Keratinocyte (primary cell): Measurements from ENCODE around the gene DLG5. TPM values are rescaled to one million over a fixed set of nuclear protein-coding genes. Genes with fewer than 3 reads are reported as not detected.

Source experiments
- DNase-seq: peaks from one replicate; pipeline ENCODE4 v3.0.0-alpha.2; 2011; ENCODE audit warnings: low read depth, missing footprints, low spot score
- FAIRE-seq: peaks from 2 replicates; lab custom pipeline; 2011; peaks lifted over from hg19 to GRCh38; lab: Jason Lieb, UNC
- H2AFZ ChIP-seq: 2 replicates; pipeline ENCODE4 v1.6.0; 2012; ENCODE audit warnings: low read length, control low read depth, inconsistent platforms; ENCODE audit not compliant: control insufficient read depth
- H3K27ac ChIP-seq: 2 replicates; pipeline ENCODE4 v1.5.1; 2011; ENCODE audit warnings: low read length; ENCODE audit not compliant: control insufficient read depth, insufficient read depth
- H3K27me3 ChIP-seq: 3 replicates; pipeline ENCODE4 v1.6.0; 2011; ENCODE audit warnings: low read length; ENCODE audit not compliant: control insufficient read depth, insufficient read depth; ENCODE audit errors: extremely low read depth
- H3K36me3 ChIP-seq, 2 experiments: 2 replicates in 1 of 2; 3 replicates in 1 of 2; pipeline ENCODE4 v1.5.1; 2011; ENCODE audit warnings: low read length in 2 of 2, mild to moderate bottlenecking in 1 of 2; ENCODE audit not compliant: control insufficient read depth in 2 of 2, insufficient read depth in 2 of 2; ENCODE audit errors: extremely low read depth in 1 of 2
- H3K4me1 ChIP-seq: 3 replicates; pipeline ENCODE4 v1.5.1; 2011; ENCODE audit warnings: low read length; ENCODE audit not compliant: control insufficient read depth, insufficient read depth; ENCODE audit errors: extremely low read depth
- H3K4me2 ChIP-seq: 3 replicates; pipeline ENCODE4 v1.6.0; 2011; ENCODE audit warnings: low read depth, low read length; ENCODE audit not compliant: control insufficient read depth, insufficient read depth; ENCODE audit errors: extremely low read depth
- H3K4me3 ChIP-seq, 3 experiments: fragments of 200-600 bp in 1 of 3; sonication (generic) in 1 of 3; 2 replicates in 2 of 3; 3 replicates in 1 of 3; pipeline ENCODE4 v1.5.1; 2011 to 2016; ENCODE audit warnings: low read length in 3 of 3, mild to moderate bottlenecking in 3 of 3, control low read depth in 2 of 3, inconsistent platforms in 1 of 3, low read depth in 1 of 3, mixed read lengths in 1 of 3, mixed run types in 1 of 3, moderate library complexity in 1 of 3; ENCODE audit not compliant: control insufficient read depth in 2 of 3, insufficient read depth in 2 of 3; ENCODE audit errors: extremely low read depth in 1 of 3
- H3K79me2 ChIP-seq: 2 replicates; pipeline ENCODE4 v1.6.0; 2012; ENCODE audit warnings: low read length; ENCODE audit not compliant: control insufficient read depth, insufficient read depth
- H3K9ac ChIP-seq: 3 replicates; pipeline ENCODE4 v1.6.0; 2011; ENCODE audit warnings: low read length; ENCODE audit not compliant: control insufficient read depth, insufficient read depth; ENCODE audit errors: extremely low read depth
- H3K9me1 ChIP-seq: 3 replicates; pipeline ENCODE4 v1.6.0; 2011; ENCODE audit warnings: low read length; ENCODE audit not compliant: control insufficient read depth, insufficient read depth; ENCODE audit errors: extremely low read depth
- H3K9me3 ChIP-seq: 2 replicates; pipeline ENCODE4 v1.5.1; 2012; ENCODE audit warnings: low read depth, low read length; ENCODE audit not compliant: control insufficient read depth
- H4K20me1 ChIP-seq: 3 replicates; pipeline ENCODE4 v1.6.0; 2011; ENCODE audit warnings: low read length; ENCODE audit not compliant: control insufficient read depth, insufficient read depth; ENCODE audit errors: extremely low read depth
- CTCF ChIP-seq, 3 experiments: IDR thresholded peaks in 1 of 3; conservative IDR thresholded peaks in 1 of 3; optimal IDR thresholded peaks in 1 of 3; 2 replicates in 2 of 3; 3 replicates in 1 of 3; pipeline versions ENCODE3 to v1.5.1; 2011; ENCODE audit warnings: low read length in 3 of 3, mild to moderate bottlenecking in 3 of 3, moderate library complexity in 2 of 3, control low read depth in 1 of 3, inconsistent platforms in 1 of 3; ENCODE audit not compliant: insufficient read depth in 2 of 3; ENCODE audit errors: extremely low read depth in 1 of 3
- EZH2 ChIP-seq: IDR thresholded peaks from one replicate; pipeline ENCODE4 v1.6.1; 2012; ENCODE audit warnings: inconsistent platforms, mild to moderate bottlenecking, low read length, moderate library complexity
- dilution Hi-C: fragments of 300-500 bp; cut with MboI; formaldehyde crosslinking; loops from one replicate; pipeline ENCODE4 v1.7.0; 2020; ENCODE audit warnings: low sequenced_read_pairs; ENCODE audit not compliant: extremely low pct_ligation_motif_present
- polyA plus RNA-seq, 5 experiments: library from polyadenylated mRNA; depleted of rRNA in 3 of 5; stranded (reverse) in 3 of 5; stranded (forward) in 1 of 5; unstranded in 1 of 5; fragments of >200 nt; gene quantifications; 1 replicate in 1 of 5; 2 replicates in 3 of 5; 3 replicates in 1 of 5; pipeline versions ENCODE4 v1.2.1 to v1.2.3, GENCODE V29; 2011 to 2012; ENCODE audit warnings: missing spikeins in 2 of 5, low read depth in 1 of 5, low replicate concordance in 1 of 5

DLG5 gene
- polyA plus RNA-seq, 1 donor (not counting 4 experiments of a cell fraction or from before 2014, with no cell fraction given) = 17.2 TPM

DNA sequence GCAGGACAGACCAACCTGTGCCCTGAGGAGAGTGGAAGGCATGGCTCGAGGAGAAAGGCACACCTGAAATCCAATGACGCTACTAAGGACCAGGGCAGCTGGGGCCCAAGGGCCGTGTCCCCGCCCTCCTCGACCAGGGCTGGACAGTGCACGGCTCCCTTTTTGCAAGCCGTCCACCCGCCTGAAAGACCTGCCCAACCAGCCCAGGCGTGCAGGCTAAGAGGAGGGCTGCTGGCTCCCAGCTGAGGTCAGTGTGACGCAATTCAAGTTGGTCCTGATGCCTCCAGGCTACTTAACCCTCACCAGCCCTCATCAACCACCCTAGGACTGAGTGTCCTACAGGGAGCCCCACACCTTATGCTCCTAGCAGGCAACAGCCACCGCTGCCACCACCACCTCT, 69.3 kb downstream of the DLG5 start:
- peaks cover 2 to 29% of the 10 kb centered on the region in 2 experiments for H3K36me3 ChIP-seq
- H3K9me3 ChIP-seq = no peaks in the 10 kb centered on the region
- H2AFZ ChIP-seq = no peak overlapping the region
- H3K4me3 ChIP-seq = no peak overlapping the region
- peaks cover 43% of the 10 kb centered on the region for H3K79me2 ChIP-seq
- no peak overlapping the region for H3K4me2 ChIP-seq
- no peak overlapping the region for H3K27ac ChIP-seq
- no peaks in the 10 kb centered on the region for H3K27me3 ChIP-seq
- H3K4me1 ChIP-seq = peaks cover 29% of the 10 kb centered on the region
- dilution Hi-C loops = no loop called here
- no peak overlapping the region for H3K9ac ChIP-seq
- H3K9me1 ChIP-seq = peaks cover 7% of the 10 kb centered on the region
- TF ChIP-seq CTCF (optimal IDR thresholded peaks at IDR 0.05 in 1 of 3, IDR thresholded peaks at IDR 0.05 in 1 of 3, conservative IDR thresholded peaks at IDR 0.05 in 1 of 3; ENCODE audit: extremely low read depth in 1 of 3, insufficient read depth in 2 of 3, low read length in 3 of 3) (no peak), EZH2 (no peak)
- DNase-seq (no peak), FAIRE-seq (no peak)
- H4K20me1 ChIP-seq = no peaks in the 10 kb centered on the region

- TF ChIP-seq CTCF (optimal IDR thresholded peaks at IDR 0.05 in 1 of 3, IDR thresholded peaks at IDR 0.05 in 1 of 3, conservative IDR thresholded peaks at IDR 0.05 in 1 of 3; ENCODE audit: extremely low read depth in 1 of 3, insufficient read depth in 2 of 3, low read length in 3 of 3) (no peak), EZH2 (no peak)
- H3K9ac ChIP-seq = no peak overlapping the region
- peaks cover 29% of the 10 kb centered on the region for H3K4me1 ChIP-seq
- H4K20me1 ChIP-seq = no peaks in the 10 kb centered on the region
- DNase-seq (no peak), FAIRE-seq (no peak)
- peaks cover 36% of the 10 kb centered on the region for H3K79me2 ChIP-seq
- H3K4me2 ChIP-seq = no peak overlapping the region
- no peaks in the 10 kb centered on the region for H3K27me3 ChIP-seq
- H2AFZ ChIP-seq = no peak overlapping the region
- dilution Hi-C loops = no loop called here
- H3K27ac ChIP-seq = no peak overlapping the region
- peaks cover 7% of the 10 kb centered on the region for H3K9me1 ChIP-seq
- peaks cover 2 to 25% of the 10 kb centered on the region in 2 experiments for H3K36me3 ChIP-seq
- H3K4me3 ChIP-seq = no peak overlapping the region
- H3K9me3 ChIP-seq = no peaks in the 10 kb centered on the region
These were observed 70.0 kb downstream of the DLG5 start for GRCh38 chr10:77856566-77856965.
